HG02885 (cell line): ENCODE data around the gene LMX1A.

Experiments used
- ATAC-seq: cut with Tn5 transposase; IDR thresholded peaks from one replicate; pipeline ENCODE4 v1.9.1; 2021; ENCODE audit warnings: mild to moderate bottlenecking; ENCODE audit not compliant: unreplicated experiment, poor library complexity

Gene LMX1A

DNA sequence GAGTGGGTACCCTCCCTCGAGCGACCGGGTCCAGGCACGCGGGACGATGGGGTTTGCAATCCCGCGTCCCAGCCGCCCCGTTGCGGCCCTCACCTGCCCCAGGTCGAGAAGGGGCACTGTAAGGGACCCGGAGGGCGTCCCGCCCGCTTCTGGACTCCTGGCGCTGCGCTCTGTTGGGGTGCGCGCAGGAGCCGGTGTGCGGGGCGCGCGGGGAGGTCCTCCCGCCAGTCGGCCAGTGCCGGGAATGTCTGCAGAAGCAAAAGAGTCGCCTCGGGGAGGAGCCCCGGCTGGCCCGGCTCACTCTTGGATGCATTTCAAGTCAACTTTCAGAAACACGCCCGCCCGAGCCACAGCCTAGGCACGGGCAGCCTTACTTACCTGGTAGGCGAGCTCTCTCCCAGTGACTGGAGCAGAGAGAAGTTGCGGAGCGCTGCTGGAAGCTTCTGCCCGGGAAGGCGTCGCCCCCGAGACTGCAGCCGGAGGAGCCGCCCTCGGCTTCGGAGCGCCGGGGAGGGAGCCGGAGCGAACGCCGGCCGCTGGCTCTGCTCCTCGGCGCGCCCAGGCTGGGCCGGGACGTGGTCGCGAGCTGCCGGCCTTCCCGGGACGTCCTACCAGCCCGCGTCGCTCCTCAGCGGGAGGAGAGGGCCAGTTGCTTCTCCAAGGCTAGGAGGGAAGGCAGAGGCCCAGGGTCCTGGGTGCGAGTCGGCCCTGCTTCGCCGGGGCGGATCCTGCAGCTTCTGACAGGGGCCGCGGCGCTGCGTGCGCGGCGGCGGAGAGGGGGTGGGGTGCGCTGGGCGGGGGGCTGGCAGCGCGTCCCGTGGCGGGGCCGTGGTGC lies at the start of gene LMX1A:
LMX1A (minus strand) TSS at position 739 of the 835 bp plus-strand sequence. CDS start 1,156 bp downstream, outside the sequence.
- no peak for ATAC-seq

DNA sequence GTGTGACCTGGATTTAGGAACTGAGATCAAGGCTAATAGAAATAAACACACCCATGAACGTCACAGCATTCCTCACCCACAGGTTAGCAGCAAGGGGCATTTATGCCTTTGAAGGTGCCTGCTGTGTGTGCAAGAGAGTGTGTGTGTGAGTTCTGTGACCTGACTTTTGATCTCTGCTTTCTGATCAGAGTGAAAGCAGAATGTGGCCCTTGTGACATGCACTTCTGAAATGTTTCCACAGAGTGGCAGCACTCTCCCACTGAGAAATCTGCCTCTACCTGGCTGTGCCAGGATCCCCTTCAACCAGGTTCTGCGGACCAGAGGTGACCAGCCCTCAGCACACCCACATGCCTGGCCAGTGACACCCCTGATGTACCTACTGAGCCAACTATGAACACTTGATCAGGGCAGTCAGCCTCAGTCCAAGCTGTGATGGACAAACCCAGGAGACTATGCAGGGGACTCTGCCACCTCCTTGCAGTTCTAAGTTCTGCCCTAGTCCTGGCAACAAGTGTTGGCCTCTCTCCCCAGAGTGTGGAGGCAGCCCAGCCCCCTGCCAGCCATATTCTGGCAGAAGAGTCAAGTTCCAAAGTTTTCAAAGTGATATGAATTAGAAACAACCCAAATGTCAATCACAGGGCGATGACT lies 47.4 kb upstream of the LMX1A start:
- peak; percentile 71 for ATAC-seq

DNA sequence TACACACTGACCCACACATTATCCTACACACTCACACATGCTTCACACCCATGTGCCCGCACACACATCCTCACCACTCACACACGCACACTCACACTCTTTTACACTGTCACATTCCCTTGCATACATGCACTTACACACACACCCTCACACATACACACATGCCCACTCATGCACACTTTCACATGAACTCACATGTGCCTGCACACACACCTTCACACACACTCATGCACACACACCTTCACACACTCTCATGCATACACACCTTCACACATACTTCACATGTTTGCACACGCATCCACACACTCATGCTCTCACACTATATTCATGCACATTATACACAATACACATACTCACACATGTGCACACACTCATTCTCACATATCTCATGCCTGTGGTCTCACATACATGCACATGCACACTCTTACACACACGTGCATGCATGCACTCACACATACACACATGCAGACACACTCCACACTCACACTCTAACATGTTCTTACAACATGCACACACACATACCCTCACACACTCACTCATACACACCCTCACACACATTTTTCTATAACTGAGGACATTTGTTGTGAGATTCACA lies 46.1 kb upstream of the LMX1A start:
- ATAC-seq: no peak

DNA sequence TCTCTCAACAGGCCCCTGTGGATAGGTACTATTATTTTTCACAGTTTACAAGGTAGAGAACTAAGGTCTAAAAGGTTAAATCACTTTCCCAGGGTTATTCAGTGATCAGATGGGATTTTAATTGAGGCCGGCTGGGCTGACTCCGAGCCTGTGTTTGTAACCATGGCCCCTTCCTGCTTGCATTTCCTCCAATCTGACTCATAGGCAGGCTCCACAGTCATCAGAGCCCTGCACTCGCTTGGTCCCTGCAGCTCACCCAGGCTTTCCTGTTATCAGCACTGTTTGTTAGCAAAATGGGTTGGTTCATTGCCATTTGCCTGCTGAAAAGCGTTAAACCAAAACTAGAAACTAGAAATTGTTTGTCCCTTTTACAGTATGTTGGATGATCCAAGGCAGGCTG lies 41.4 kb upstream of the LMX1A start:
- ATAC-seq: no peak

DNA sequence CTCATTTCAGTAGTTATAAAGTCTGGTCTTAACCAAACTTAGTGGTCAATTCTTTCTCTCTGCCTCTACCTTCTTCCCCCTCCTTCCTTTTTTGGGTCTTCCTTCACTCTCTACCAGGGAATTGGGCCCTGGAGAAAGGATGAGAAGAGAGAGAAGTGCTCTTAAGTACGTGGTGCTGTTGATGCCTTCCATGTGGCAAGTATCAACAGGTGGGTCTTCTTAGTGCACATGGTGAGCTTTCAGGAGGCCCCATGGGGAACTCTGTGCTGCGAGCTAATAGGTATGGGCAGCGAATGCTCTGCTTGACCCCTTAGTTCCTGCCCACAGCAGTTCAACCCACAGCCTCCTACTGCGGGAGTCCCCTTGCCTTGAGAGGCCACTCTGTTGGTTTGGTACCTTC lies 39.4 kb upstream of the LMX1A start:
- no peak for ATAC-seq

DNA sequence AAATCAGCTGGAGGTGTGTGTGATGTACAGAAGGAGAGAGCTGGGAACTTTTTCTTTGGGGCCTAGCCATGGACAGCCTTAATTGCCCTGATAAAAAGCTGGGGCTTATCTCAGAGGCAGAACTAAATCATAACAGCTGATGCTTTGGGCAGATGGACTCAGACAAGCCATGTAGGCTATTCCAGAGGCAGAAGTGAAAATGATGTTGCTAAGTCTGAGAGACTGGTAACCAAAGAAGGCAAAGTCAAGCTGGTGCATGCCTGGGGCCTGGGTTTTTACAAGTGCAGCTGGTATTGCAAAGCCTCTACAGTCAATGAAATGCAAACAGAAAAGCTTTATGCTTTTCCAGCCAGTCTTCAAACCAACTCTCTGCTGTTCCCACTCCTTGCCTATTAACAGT lies 39.0 kb upstream of the LMX1A start:
- ATAC-seq: peak; percentile 24

DNA sequence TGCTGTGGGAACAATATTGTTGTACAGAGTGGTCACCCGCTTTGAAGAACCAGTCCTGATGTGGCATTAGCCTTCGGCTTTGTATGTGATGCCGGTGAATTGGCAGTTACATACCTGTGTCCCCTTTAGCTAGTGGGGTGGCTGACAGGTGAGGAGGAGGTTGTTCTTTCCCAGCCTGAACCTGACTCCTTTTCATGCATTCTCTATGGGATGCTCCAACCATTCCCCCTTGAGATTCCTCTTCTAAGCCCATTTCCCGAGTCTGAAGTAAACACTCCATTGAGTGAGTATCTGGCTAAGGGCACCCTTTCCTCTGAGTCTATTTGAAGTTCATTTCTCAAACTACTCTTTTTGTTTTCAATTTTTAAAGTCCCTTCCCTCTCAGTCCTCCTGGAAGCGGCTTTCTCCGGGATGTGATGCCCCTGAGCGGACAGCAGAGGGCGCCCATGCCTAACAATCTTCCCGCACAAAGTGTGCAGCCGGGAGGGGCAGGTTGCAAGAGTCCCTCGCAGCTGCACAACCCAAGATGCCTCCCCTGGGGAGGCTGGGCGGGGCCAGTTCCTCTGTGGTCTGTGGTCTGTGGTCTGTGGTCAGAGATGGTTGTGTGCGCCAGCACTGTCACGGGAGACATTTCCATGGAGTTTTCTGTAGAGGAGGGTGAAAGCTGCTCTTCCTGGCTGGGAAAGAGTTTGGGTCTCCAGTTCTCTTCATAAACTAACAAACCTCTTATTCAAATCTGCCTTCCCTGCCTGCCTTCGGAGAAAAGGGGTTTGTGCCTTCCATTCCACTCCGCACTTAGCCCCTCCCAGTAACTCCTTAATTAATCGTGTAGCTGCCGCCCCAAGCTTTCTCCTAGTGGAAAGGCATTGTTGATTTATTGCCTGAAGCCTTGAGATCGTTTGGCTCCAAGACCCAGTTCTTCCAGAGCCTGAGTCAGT lies 36.4 kb upstream of the LMX1A start:
- peak; percentile 99 for ATAC-seq

DNA sequence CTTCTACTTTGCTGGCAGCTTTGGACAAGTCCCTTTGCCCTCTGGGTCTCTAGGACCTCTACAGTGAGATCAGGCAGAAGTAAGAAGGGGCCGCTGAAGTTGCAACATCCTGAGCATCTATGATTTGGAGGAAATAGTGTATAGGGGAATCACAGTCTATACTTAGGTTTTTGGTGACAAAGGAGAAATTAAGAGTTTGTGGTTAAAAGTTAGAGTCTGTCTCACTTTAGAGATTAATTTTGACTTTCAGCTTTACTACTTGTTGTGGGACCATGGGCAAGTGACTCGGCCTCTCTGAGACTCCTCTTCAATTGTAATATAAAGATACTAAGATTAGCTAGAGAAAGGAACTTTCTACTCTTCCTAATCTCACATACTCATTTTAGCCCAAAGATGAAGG lies 33.1 kb upstream of the LMX1A start:
- no peak for ATAC-seq

DNA sequence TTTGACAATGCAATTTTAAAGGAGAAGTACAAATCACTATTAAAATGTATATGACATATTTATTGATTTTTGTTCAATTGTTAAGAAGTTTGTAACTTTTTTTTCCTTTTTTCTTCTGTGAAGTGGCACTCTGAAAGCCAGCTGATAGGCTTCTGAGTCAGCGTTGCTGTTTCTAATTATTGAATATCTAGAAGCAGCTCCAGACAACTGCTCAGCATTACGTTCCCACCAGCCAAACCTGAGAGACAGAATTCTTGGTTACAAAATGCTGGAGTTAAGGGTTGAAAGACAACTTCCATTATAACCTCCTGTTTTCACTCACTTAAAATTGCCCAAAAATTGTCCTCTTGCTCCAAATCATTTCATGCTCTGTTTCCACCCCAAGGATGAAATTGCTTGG lies 31.4 kb upstream of the LMX1A start:
- no peak for ATAC-seq

DNA sequence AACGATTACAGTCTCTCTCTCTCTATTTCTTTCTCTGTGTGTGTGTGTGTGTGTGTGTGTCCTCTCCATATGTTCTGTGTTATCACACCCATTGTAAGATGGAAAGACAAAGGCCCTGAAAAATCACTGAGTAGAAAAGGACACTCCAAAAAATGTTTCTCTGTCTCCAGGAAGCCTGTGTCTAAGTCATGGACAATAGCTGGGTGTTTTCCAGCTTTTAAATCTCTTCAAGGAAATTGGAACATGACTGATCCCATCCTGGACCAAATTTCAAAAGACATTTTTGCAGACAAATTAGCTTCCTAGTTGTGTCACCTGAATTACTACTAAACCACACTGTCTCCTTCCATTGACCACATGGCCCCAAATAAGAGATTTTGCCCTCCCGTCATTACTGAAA lies 31.0 kb upstream of the LMX1A start:
- ATAC-seq: no peak

DNA sequence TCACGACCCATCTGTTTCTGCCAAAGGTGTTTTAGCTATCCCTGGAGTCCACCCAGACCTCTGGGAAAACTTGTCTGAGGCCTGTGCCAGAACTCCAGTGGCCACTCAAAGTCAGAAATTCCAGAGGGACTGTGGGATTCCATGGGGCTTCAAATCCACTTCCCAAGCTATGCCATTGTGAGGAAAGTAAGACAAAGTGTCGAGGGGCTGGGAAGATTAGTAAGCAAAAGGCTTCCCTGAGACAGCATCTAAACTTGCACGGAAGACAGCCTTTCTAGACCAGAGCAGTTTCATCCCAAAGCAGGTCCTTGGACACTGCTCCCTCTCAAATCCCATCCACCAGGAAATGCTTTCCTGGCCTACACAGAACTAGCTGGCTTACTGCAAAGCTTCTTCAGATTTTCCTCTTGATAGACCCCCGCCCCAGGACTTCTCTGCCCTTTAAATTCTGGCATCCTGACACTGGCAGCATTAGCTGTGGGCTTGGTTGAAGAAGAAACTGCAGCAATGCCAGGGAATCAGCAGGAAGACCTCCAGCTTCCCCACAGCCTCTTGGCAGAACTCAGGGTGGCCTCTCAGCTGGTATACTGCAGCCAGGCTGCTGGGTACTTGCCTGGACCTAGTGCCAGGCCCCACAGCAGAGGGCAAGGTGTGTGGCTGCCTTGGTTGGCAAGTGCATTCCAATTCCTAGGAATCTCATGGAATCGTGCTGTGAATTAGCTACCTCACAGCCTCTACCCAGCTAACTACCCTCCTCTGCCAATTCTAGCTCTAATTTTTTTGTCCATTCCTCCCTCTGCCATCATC lies 27.3 kb upstream of the LMX1A start:
- no peak for ATAC-seq

DNA sequence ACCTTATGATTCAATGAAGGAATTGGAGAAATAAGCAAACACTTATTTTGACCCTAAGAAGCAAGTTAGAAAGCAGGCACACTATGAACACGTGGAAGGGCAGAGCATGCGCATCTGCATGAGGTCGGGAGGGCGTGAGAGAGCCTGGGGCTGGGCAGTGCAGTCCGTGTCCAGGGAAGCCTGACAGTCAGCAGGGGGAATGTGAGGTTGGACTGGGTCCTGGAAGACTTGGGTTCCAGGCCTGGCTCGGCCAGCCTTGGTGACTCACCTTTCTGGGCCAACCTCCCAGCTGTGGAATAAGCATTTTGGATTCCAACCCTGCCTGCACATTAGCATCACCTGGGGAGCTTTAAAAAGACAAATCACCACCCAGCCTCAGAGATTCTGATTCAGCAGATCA lies 26.6 kb upstream of the LMX1A start:
- ATAC-seq: no peak

DNA sequence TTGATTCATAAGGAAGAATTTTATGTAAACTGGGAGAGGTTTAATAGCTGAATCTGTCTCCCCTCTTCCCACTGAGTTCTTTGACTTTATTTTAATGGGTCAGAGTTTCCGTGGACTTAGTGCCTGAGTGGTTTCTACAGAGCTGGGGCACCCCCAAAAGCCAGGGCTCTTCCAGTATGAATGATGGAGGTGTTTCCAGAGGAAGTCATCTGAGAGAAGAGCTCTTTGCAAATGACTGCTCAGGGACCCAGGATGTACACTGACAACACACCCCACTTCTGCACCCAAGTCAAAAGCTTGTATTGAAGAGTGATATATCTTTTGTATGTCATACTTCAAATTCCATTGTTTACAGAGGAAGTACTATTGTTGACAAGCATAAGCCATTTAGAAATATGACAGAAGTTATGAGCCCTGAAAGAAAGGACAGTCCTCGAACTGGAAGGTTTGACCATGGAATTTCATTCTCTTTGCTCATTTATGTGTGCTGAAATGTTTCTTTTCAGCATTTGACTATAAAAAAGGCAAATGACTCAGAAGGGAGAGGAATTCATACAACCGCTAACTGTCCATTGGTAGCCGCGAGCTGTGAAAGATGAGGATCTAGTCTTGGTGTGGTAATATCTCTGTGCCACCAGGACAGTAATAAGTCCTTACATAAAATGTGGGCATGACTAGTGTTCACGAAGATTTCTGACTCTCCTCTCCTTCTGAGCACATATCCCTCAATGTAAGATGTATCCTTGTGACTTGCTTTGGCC lies 25.4 kb upstream of the LMX1A start:
- ATAC-seq: no peak

DNA sequence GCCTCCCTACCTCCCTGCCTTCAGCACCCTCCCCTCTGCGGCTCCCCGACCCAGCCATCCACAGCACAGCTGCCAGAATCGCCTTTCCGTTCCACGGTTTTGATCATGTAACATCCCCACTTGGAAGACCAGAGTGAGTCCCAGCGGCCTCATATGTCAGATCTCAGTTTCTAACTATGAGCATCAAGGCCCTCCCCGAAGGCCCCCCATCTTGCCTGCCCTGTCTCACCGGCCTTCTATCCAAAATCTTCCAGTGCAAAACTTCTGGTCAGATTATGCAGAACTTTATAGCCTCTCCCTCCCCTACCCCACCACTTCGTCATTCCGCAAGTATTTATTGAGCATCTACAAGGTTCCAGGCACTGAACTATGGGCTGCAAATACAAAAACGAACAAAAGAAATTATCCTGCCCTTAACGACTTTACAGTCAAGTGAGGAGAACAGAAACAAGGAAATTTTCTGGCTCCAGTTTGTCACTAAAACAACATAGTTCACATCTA lies 20.3 kb upstream of the LMX1A start:
- ATAC-seq: no peak

DNA sequence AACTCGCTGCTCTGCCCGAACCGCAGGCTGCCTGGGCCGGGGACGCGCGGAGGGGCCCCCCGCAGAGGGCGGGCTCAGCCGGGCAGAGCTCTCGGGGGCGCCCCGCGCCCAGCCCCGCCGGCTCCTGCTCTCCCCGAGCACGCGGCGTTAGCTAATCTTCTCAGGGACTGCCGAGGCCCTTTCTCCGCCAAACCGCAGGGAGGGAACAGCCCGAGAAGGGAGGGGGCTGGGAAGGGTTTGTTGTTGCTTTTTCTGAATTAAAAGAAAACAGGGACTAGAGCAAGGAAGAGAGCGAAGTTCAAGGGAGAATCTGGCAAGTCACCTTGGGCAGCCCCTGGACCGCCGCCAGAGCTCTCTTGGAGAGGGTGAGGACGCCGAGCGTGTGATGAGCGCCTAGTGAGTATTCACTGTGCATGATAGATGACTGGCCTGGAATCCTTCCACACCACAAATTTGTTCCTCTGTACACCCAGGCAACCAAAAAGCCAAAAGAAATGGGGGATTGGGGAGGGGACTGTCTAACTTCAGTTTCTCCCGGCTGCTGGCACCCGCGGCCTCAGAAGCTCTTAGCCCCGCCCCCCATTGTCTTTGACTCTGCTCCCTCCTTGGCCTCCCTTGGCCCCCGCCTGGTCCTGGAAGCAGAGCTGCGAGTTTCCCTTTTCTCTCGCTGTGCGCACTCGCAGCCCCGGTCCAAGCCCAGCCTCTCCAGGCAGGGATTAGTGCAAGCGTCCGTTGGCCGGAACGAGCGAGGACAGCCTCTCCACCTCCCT lies 19.7 kb upstream of the LMX1A start:
- no peak for ATAC-seq

DNA sequence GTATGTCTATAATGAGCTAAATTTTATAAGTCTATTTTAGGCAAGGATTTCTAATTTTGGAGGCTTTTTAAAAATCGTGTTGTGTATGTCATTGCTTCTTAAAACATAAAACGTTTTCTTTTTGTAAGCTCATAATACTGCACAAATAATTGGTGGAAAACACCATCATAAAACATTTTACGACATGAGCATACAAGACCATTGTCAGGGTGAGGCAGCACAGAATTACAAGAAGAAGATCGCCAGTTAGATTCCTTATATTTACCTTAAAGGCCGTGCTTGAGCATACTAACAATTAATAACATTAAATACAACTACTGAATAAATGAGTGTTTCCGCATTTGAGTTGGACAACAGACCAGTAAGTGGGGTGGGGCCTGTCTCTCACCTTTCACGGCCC lies 19.1 kb upstream of the LMX1A start:
- no peak for ATAC-seq

DNA sequence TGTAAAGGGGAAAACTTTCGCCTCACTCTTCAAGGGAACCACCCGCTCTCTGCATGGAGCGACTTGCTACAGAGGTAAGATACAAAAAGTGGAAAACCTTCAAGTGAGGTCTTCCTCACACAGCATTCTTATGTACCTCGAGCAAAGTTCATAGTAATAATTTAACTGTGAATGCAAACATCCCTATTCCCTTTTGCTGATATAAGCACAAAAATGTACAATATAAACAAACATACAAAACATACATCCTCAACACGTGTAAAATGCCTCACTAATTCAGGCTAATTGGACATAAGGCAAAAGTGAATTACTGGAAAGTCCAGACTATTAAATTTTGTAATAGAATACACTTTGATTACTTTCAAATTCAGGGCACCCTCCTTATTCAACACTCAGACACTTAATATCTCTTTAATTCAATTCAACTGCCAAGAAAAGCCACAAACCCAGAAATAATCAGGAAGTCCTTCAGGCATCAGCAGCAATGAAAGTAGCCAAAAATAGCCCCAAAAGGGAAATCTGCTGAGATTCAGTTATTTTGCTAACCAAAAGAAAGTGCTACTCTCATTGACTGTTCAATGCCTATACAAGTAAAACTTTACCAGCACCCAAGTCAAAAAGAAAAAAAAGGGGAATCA lies 15.2 kb upstream of the LMX1A start:
- no peak for ATAC-seq
